ENCODE results near the gene SYT14. TPM values are rescaled to one million over a fixed set of nuclear protein-coding genes. Genes with fewer than 3 reads are reported as not detected.
"Not testable (repeated sequence)": the region's sequence is repeated elsewhere in the genome, so short reads cannot be mapped to it uniquely, and the experiment has no call there.

The SYT14 gene
- total and polyA plus RNA-seq, 2 of the 4 experiments (the other 2 are of a cell fraction): 0.14 to 1.3 TPM

DNA sequence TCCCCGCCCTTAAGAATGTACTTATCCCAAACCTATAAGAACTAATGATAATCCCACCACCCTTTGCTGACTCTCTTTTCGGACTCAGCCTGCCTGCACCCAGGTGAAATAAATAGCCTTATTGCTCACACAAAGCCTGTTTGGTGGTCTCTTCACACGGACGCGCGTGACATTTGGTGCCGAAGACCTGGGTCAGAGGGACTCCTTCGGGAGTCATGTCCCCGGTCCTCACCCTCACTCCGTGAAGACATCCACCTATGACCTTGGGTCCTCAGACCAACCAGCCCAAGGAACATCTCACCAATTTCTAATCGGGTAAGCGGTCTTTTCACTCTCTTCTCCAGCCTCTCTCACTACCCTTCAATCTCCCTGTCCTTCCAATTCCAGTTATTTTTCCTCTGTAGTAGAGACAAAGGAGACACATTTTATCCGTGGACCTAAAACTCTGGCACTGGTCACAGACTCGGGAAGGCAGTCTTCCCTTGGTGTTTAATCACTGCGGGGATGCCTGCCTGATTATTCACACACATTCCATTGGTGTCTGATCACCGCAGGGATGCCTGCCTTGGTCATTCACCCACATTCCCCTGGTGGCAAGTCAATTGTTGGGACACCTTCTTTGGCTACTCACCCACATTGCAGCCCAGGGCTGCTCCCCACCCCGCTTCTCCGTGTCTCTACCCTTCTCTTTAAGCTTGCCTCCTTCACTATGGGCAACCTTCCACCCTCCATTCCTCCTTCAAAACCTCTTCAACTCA is 250.0 kb downstream of the SYT14 start:
- Histone ChIP-seq H3K4ac (ENCODE audit: low read depth, low read length) (peak overlapping the region; percentile 69), H4K91ac (ENCODE audit: insufficient read depth, low read depth, low read length) (peak overlapping the region; percentile 55; the same call in 1 of the 2 replicates), H4K8ac (ENCODE audit: low read depth in 2 of 2, low read length in 2 of 2) (peak overlapping the region in 1 of 2 experiments; percentile 17; a peak in 1 of 4 replicates), H3K18ac (ENCODE audit: low read depth, low read length) (peak overlapping the region; percentile 34; the same call in 1 of the 2 replicates), H3K4me2 (ENCODE audit: low read depth, low read length) (peak overlapping the region; percentile 13; the same call in 1 of the 2 replicates), H2BK120ac (ENCODE audit: low read depth, low read length) (peak overlapping the region; percentile 88), H2BK5ac (ENCODE audit: low read depth, low read length, poor library complexity, severe bottlenecking) (peak overlapping the region; percentile 26), H2BK20ac (ENCODE audit: low read depth, low read length) (peak overlapping the region; percentile 82; the same call in 1 of the 2 replicates)
- 0 out of 2 replicates have a peak, but pooled peaks have one; percentile 8 for TF ChIP-seq CEBPB (IDR thresholded peaks at IDR 0.05; ENCODE audit: low read depth, low read length)
- in situ Hi-C loops (cut with MboI; ENCODE audit: low sequenced_read_pairs); H3K27ac ChIP-seq (ENCODE audit: insufficient read depth, low read length); BruUV-seq (replicated peaks); H3K9ac ChIP-seq (ENCODE audit: low read depth, low read length); H4K5ac ChIP-seq (ENCODE audit: low read depth, low read length); H3K9me3 ChIP-seq (ENCODE audit: control insufficient read depth, insufficient read depth, low read length); H3K4me1 ChIP-seq (ENCODE audit: control insufficient read depth, insufficient read depth, low read length); H3K14ac ChIP-seq (replicated peaks; ENCODE audit: low read depth, low read length); H4K20me1 ChIP-seq (ENCODE audit: insufficient read depth, low read length); H3K9me1 ChIP-seq (ENCODE audit: insufficient read depth, low read length); H3K79me1 ChIP-seq (ENCODE audit: low read depth in 1 of 2, low read length in 2 of 2); H3K36me3 ChIP-seq (ENCODE audit: control insufficient read depth, insufficient read depth, low read length); H2AK5ac ChIP-seq (ENCODE audit: low read depth, low read length); intact Hi-C loops (cut with micrococcal nuclease); H3K4me3 ChIP-seq (ENCODE audit: insufficient read depth, low read depth, low read length); CTCF ChIA-PET; H2AFZ ChIP-seq (replicated peaks; ENCODE audit: low read length, poor library complexity); ATAC-seq (ENCODE audit: low read depth); H2AK9ac ChIP-seq (replicated peaks; ENCODE audit: low read depth, low read length, poor library complexity); H3K56ac ChIP-seq (ENCODE audit: extremely low read depth, insufficient read depth, low read length); dilution Hi-C loops (cut with HindIII; ENCODE audit: low sequenced_read_pairs, unreplicated experiment); H3K23ac ChIP-seq (ENCODE audit: low read depth, low read length); H2BK15ac ChIP-seq (ENCODE audit: low read depth, low read length); POLR2A ChIA-PET (ENCODE audit: unreplicated experiment); H3K27me3 ChIP-seq (ENCODE audit: control insufficient read depth, insufficient read depth, low read length): not testable (repeated sequence)
- peak; percentile 25 for DNase-seq
- 20% methylated on average over 1 of the region's 18 CpGs; no CpG with 5 or more reads in 1 of the 2 experiments for WGBS, 2 experiments (ENCODE audit: extremely low coverage in 2 of 2, insufficient read length in 1 of 2)
